ENCODE data around the gene ICA1L.
"Not testable (repeated sequence)": the region's sequence is repeated elsewhere in the genome, so short reads cannot be mapped to it uniquely, and the experiment has no call there.

Gene ICA1L

DNA sequence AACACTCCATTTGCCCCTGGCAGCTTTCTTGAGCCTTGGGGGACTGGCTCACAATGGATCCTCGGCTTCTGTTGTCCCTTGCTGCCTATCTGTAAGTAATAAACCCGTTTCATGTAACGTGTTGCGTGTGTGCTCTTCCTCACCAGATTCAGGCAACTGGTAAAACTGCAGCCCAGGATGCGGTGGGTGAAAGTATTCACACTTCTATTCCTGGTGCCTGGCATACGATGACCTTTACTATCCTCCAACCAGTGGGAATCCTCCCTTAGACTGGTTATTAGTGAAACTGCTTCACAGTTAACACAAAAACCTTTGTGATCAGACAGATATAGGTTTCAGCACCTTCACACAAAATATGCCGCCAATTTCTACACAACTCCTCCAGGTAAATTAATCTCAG, 13.6 kb upstream of the ICA1L start:
- FAIRE-seq (no peak), DNase-seq (ENCODE audit: insufficient read length, low spot score) (no peak)
- no peak for TF ChIP-seq TAF1 (IDR thresholded peaks at IDR 0.05; ENCODE audit: low read depth, low read length)

DNA sequence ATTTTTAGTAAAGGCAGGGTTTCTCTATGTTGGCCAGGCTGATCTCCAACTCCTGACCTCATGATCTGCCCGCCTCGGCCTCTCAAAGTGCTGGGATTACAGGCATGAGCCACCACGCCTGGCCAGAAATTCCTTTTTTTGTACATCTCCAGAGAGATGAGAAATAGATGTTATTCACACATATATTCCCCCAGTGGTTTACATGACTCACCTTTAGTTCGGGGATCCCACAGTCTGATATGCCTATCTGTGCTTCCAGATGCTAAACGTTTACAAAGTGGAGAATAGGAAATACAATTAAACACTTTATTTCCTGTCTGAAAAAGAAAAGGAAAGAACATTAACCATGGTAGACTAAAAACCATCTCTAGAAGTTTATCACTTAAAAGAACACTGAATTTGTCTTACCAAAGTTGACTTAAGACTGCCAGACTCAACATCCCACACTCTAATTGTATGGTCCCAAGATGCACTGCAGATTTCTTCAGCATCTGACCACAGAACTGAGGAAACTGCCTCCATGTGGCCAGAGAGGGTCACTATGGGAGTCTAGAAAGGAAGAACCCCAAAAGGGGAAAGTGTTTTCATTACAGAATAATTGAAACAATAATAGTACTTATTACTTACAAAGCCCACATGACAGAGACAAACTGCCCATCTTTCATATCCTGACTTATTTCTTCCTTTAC, 12.6 kb upstream of the ICA1L start:
- DNase-seq (ENCODE audit: insufficient read length, low spot score): no peak
- FAIRE-seq: no peak
- TF ChIP-seq POLR2AphosphoS5 (IDR thresholded peaks at IDR 0.05; ENCODE audit: low read depth, low read length) (no peak), POLR2A (IDR thresholded peaks at IDR 0.05; ENCODE audit: low read depth, low read length) (no peak), TAF1 (IDR thresholded peaks at IDR 0.05; ENCODE audit: low read depth, low read length) (no peak), PAX5 (IDR thresholded peaks at IDR 0.05; ENCODE audit: insufficient read depth, low read length, severe bottlenecking) (no peak), POU2F2 (IDR thresholded peaks at IDR 0.05; ENCODE audit: low read depth, low read length) (no peak), SPI1 (IDR thresholded peaks at IDR 0.05; ENCODE audit: low read depth, low read length) (no peak)

DNA sequence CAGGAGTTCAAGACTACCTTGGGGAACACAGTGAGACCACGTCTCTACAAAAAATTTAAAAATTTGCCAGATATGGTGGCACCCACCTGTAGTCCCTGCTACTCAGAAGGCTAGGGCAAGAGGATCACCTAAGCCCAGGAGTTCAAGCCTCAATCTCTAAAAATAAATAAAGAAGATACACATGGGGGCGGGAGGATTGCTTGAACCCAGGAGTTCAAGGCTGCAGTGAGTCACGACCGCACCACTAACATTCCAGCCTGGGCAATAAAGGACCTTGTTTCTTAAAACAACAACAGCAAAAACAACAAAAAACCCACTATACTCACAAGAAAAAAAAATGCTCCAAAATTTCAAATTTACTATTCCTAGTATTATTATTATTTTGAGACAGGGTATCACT, 10.0 kb upstream of the ICA1L start:
- DNase-seq (ENCODE audit: insufficient read length, low spot score) (no peak), FAIRE-seq (no peak)
- no peak for TF ChIP-seq POU2F2 (IDR thresholded peaks at IDR 0.05; ENCODE audit: low read depth, low read length)
- TF ChIP-seq POLR2A (IDR thresholded peaks at IDR 0.05; ENCODE audit: low read depth, low read length): no peak
- no peak for TF ChIP-seq SPI1 (IDR thresholded peaks at IDR 0.05; ENCODE audit: low read depth, low read length)
- no peak for TF ChIP-seq POLR2AphosphoS5 (IDR thresholded peaks at IDR 0.05; ENCODE audit: low read depth, low read length)
- TF ChIP-seq PAX5 (IDR thresholded peaks at IDR 0.05; ENCODE audit: insufficient read depth, low read length, severe bottlenecking): no peak
- TF ChIP-seq TAF1 (IDR thresholded peaks at IDR 0.05; ENCODE audit: low read depth, low read length): no peak

DNA sequence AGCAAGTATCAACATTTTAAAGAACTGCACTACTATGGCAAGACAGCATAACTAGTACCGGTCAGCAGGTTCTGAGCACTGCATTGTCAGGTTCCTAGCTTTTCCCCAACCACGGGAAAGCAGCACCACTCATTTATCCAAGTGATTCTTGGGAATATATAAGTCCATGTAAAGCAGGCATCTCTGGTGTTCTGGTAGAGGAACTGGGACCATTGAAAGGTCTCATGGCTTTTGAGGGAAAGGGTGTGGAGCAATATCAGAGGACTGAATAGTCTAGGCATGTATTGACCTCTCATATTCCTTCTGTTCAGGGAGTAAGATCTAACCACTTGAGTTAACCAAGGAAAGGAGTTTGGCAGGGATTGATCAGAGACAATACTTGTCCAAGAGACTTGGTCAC, 6.1 kb upstream of the ICA1L start:
- peak; percentile 47 for FAIRE-seq
- TF ChIP-seq POU2F2 (IDR thresholded peaks at IDR 0.05; ENCODE audit: low read depth, low read length) (no peak), SPI1 (IDR thresholded peaks at IDR 0.05; ENCODE audit: low read depth, low read length) (no peak), PAX5 (IDR thresholded peaks at IDR 0.05; ENCODE audit: insufficient read depth, low read length, severe bottlenecking) (no peak), POLR2AphosphoS5 (IDR thresholded peaks at IDR 0.05; ENCODE audit: low read depth, low read length) (no peak), TAF1 (IDR thresholded peaks at IDR 0.05; ENCODE audit: low read depth, low read length) (no peak)
- no peak for DNase-seq (ENCODE audit: insufficient read length, low spot score)

DNA sequence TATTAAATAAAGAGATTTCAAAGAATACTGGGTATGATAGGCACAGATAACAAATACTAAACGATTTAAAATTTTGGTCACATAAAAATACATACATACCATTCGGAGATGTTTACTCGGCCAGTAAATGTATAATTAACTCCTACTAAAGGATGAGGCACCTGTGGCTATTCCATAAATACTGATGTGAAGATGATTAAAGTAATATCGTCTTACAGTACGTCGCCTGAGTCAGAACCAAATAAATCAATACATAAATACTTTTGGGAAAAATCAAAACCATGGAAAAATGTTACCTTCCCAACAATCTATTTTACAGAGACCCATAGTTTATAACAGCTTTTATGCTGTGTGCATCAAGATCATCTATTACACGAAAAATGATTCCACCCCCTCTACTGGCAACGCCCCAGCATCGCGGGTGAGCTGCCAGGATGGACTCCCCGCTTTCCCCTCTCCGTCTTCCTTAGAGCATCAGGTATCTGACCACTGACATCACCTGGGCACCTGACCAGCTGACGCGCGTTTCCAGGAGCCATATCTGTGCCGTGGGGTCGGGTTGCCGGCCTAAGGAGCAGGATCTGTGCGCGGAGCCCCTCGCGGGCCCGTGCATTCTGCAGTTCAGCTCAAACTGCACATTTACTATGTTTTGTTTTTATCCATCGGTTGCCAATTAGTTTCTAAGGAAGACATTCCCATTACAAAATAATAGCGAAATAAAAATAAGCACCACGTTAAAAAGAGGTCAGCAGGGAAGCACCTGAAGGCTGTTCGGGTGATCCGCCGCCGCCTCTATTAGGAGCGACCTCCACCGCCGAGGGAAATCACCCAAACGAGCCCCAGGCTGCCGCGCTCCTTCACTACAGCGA, 901 bp downstream of the ICA1L start:
- FAIRE-seq (peak; percentile 96), DNase-seq (ENCODE audit: insufficient read length, low spot score) (peak; percentile 45)
- TF ChIP-seq POU2F2 (IDR thresholded peaks at IDR 0.05; ENCODE audit: low read depth, low read length): no peak
- TF ChIP-seq PAX5 (IDR thresholded peaks at IDR 0.05; ENCODE audit: insufficient read depth, low read length, severe bottlenecking): no peak
- TF ChIP-seq TAF1 (IDR thresholded peaks at IDR 0.05; ENCODE audit: low read depth, low read length): no peak
- TF ChIP-seq POLR2AphosphoS5 (IDR thresholded peaks at IDR 0.05; ENCODE audit: low read depth, low read length): no peak
- no peak for TF ChIP-seq SPI1 (IDR thresholded peaks at IDR 0.05; ENCODE audit: low read depth, low read length)
- TF ChIP-seq POLR2A (IDR thresholded peaks at IDR 0.05; ENCODE audit: low read depth, low read length): no peak

DNA sequence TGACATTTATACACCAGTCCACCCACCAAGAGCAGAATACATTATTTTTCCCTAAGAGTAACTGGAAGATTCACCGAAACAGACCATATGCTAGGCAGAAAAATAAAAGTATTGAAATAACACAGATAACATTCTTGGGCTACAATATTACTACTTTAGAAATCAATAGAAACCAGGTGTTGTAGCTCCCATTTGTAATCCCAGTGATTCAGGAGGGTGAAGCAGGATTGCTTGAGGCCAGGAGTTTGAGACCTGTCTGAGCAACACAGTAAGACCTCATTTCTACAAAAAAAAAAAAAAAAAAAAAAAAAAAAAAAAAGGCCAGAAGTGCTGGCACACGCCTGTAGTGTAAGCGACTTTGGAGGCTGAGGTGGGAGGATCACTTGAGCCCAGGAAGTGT, 9.6 kb downstream of the ICA1L start:
- DNase-seq (ENCODE audit: insufficient read length, low spot score): no peak
- TF ChIP-seq POU2F2 (IDR thresholded peaks at IDR 0.05; ENCODE audit: low read depth, low read length): no peak
- TF ChIP-seq PAX5 (IDR thresholded peaks at IDR 0.05; ENCODE audit: insufficient read depth, low read length, severe bottlenecking): no peak
- TF ChIP-seq TAF1 (IDR thresholded peaks at IDR 0.05; ENCODE audit: low read depth, low read length): no peak
- no peak for TF ChIP-seq POLR2AphosphoS5 (IDR thresholded peaks at IDR 0.05; ENCODE audit: low read depth, low read length)
- no peak for TF ChIP-seq POLR2A (IDR thresholded peaks at IDR 0.05; ENCODE audit: low read depth, low read length)
- TF ChIP-seq SPI1 (IDR thresholded peaks at IDR 0.05; ENCODE audit: low read depth, low read length): no peak
- FAIRE-seq: no peak

DNA sequence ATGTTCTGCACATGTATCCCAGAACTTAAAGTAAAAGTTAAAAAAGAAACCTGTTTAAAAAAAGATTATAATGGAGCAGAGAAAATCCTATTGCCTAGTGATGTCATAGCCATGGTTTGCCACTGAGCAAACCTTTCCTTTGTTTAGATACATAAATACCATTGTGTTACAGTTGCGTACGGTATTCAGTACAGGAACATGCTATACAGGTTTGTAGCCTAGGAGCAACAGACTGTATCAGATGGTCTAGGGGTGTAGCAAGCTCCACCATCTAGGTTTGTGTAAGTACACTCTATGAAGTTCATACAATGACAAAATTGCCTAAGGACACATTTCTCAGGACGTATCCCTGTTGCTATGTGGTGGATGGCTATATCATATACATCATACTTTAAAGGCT, 13.0 kb downstream of the ICA1L start:
- DNase-seq (ENCODE audit: insufficient read length, low spot score) (no peak), FAIRE-seq (no peak)
- TF ChIP-seq TAF1 (IDR thresholded peaks at IDR 0.05; ENCODE audit: low read depth, low read length) (no peak), SPI1 (IDR thresholded peaks at IDR 0.05; ENCODE audit: low read depth, low read length) (no peak), POLR2A (IDR thresholded peaks at IDR 0.05; ENCODE audit: low read depth, low read length) (no peak), POLR2AphosphoS5 (IDR thresholded peaks at IDR 0.05; ENCODE audit: low read depth, low read length) (no peak), POU2F2 (IDR thresholded peaks at IDR 0.05; ENCODE audit: low read depth, low read length) (no peak), PAX5 (IDR thresholded peaks at IDR 0.05; ENCODE audit: insufficient read depth, low read length, severe bottlenecking) (no peak)

DNA sequence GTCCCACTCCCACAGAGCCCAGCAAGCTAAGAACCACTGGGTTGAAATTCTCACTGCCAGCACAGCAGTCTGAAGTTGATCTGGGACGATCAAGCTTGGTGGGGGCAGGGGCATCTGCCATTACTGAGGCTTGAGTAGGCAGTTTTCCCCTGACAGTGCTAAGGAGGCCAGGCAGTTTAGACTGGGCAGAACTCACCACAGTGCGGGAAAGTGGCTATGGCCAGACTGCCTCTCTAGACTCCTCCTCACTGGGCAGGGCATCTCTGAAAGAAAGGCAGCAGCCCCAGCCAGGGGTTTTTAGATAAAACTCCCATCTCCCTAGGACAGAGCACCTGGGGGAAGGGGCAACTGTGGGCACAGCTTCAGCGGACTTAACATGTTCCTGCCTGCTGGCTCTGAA, 22.2 kb downstream of the ICA1L start:
- FAIRE-seq; DNase-seq (ENCODE audit: insufficient read length, low spot score): not testable (repeated sequence)

DNA sequence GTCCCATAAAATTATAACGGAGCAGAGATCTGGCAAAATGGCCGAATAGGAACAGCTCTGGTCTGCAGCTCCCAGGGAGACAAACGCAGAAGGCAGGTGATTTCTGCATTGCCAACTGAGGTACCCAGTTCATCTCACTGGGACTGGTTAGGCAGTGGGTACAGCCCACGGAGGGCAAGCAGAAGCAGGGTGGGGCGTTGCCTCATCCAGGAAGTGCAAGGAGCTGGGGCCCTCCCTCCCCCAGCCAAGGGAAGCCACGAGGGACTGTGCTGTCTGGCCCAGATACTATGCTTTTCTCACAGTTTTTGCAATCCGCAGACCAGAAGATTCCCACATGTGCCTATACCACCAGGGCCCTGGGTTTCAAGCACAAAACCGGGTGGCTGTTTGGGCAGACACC, 22.8 kb downstream of the ICA1L start:
- TF ChIP-seq TAF1 (IDR thresholded peaks at IDR 0.05; ENCODE audit: low read depth, low read length): no peak
- no peak for TF ChIP-seq POLR2AphosphoS5 (IDR thresholded peaks at IDR 0.05; ENCODE audit: low read depth, low read length)
- no peak for TF ChIP-seq POU2F2 (IDR thresholded peaks at IDR 0.05; ENCODE audit: low read depth, low read length)
- TF ChIP-seq POLR2A (IDR thresholded peaks at IDR 0.05; ENCODE audit: low read depth, low read length): no peak
- no peak for TF ChIP-seq SPI1 (IDR thresholded peaks at IDR 0.05; ENCODE audit: low read depth, low read length)
- TF ChIP-seq PAX5 (IDR thresholded peaks at IDR 0.05; ENCODE audit: insufficient read depth, low read length, severe bottlenecking): no peak
- DNase-seq (ENCODE audit: insufficient read length, low spot score) (no peak), FAIRE-seq (no peak)

Measured in GM12891 (cell line).